PC-3 (cell line): ENCODE data around the gene PPM1F. TPM values are rescaled to one million over a fixed set of nuclear protein-coding genes. Genes with fewer than 3 reads are reported as not detected.
"Not testable (repeated sequence)": the region's sequence is repeated elsewhere in the genome, so short reads cannot be mapped to it uniquely, and the experiment has no call there.

Experiments
- ATAC-seq: fragments of 200-7000 bp; cut with Tn5 transposase; 2 replicates; pipeline ENCODE4 v1.9.1; 2020; ENCODE audit warnings: mild to moderate bottlenecking, moderate library complexity
- BruUV-seq: library from RNA; stranded (reverse); fragments of 400-500 nt; replicated peaks from 2 replicates; lab custom pipeline; 2021; lab: Mats Ljungman, UMichigan
- CTCF ChIA-PET: fragments of 300-600 bp; sonication (Branson Sonifier 250); formaldehyde crosslinking; loops from one replicate; lab custom pipeline; 2022; ENCODE audit warnings: antibody characterized with exemption; lab: Charles Lee
- POLR2A ChIA-PET: fragments of 300-600 bp; sonication (Branson Sonifier 250); formaldehyde crosslinking; loops from one replicate; lab custom pipeline; 2022; ENCODE audit warnings: antibody characterized with exemption; ENCODE audit not compliant: unreplicated experiment; lab: Charles Lee
- DNase-seq: peaks from one replicate; pipeline ENCODE4 v3.0.0-alpha.2; 2015
- H2AFZ ChIP-seq: fragments of 300-600 bp; sonication (generic); 2 replicates; pipeline ENCODE4 v1.6.0; 2016; ENCODE audit warnings: antibody characterized with exemption, low read length
- H3F3A ChIP-seq: fragments of 300-600 bp; sonication (generic); one replicate; pipeline ENCODE4 v1.6.0; 2017; ENCODE audit warnings: antibody characterized with exemption, low read length, control low read depth, mild to moderate bottlenecking; ENCODE audit not compliant: unreplicated experiment
- H3K27ac ChIP-seq: fragments of 300-600 bp; sonication (generic); 2 replicates; pipeline ENCODE4 v1.5.1; 2016; ENCODE audit warnings: mild to moderate bottlenecking, low read length
- H3K27me3 ChIP-seq: fragments of 300-600 bp; sonication (generic); 2 replicates; pipeline ENCODE4 v1.6.1; 2016; ENCODE audit warnings: low read length, mixed read lengths
- H3K36me3 ChIP-seq: fragments of 300-600 bp; sonication (generic); 2 replicates; pipeline ENCODE4 v1.6.1; 2016; ENCODE audit warnings: low read depth, mixed run types, low read length, mixed read lengths
- H3K4me1 ChIP-seq: fragments of 300-600 bp; sonication (generic); 2 replicates; pipeline ENCODE4 v1.5.1; 2016; ENCODE audit warnings: low read length; ENCODE audit not compliant: insufficient read depth
- H3K4me2 ChIP-seq: fragments of 300-600 bp; sonication (generic); 2 replicates; pipeline ENCODE4 v1.6.0; 2016; ENCODE audit warnings: low read length
- H3K4me3 ChIP-seq: fragments of 300-600 bp; sonication (generic); 2 replicates; pipeline ENCODE4 v1.5.1; 2016; ENCODE audit warnings: mild to moderate bottlenecking, low read length, mixed read lengths
- H3K79me2 ChIP-seq: fragments of 300-600 bp; sonication (generic); 2 replicates; pipeline ENCODE4 v1.6.1; 2017; ENCODE audit warnings: low read length, mixed read lengths
- H3K9ac ChIP-seq: fragments of 300-600 bp; sonication (generic); 2 replicates; pipeline ENCODE4 v1.6.0; 2016; ENCODE audit warnings: mild to moderate bottlenecking, low read length
- H3K9me2 ChIP-seq: fragments of 300-600 bp; sonication (generic); replicated peaks from 2 replicates; pipeline ENCODE4 v1.6.1; 2016; ENCODE audit warnings: mixed run types, low read length, mixed read lengths
- H3K9me3 ChIP-seq: fragments of 300-600 bp; sonication (generic); 2 replicates; pipeline ENCODE4 v1.6.1; 2016; ENCODE audit warnings: low read length, mixed read lengths
- H4K20me1 ChIP-seq: fragments of 300-600 bp; sonication (generic); 2 replicates; pipeline ENCODE4 v1.6.1; 2016; ENCODE audit warnings: low read length, mixed read lengths
- CTCF ChIP-seq: fragments of 300-600 bp; sonication (generic); conservative IDR thresholded peaks from 2 replicates; pipeline ENCODE4 v1.5.1; 2017; ENCODE audit warnings: antibody characterized with exemption, low read depth, mild to moderate bottlenecking, low read length
- EZH2 ChIP-seq: fragments of 300-600 bp; sonication (generic); IDR thresholded peaks from one replicate; pipeline ENCODE4 v1.6.1; 2017; ENCODE audit warnings: antibody characterized with exemption, mild to moderate bottlenecking, low read length; ENCODE audit not compliant: unreplicated experiment
- EZH2phosphoT487 ChIP-seq: fragments of 300-600 bp; sonication (generic); IDR thresholded peaks from 2 replicates; pipeline ENCODE4 v1.6.1; 2018; ENCODE audit warnings: mild to moderate bottlenecking, antibody characterized with exemption, low read length, borderline replicate concordance
- intact Hi-C: fragments of 100-400 bp; cut with micrococcal nuclease; formaldehyde crosslinking; loops from 2 replicates; pipeline ENCODE4 v1.9.0; 2023
- total RNA-seq: library from RNA; depleted of rRNA; stranded (reverse); fragments of >200 nt; gene quantifications from 2 replicates; pipeline ENCODE4 v1.2.3, GENCODE V29; 2014

The PPM1F gene
- total RNA-seq, 1 experiment from 2014 or later, result 40.4 TPM

- intact Hi-C loops, result no loop called here
- TF ChIP-seq CTCF (no peak), EZH2 (no peak), EZH2phosphoT487 (no peak)
- POLR2A ChIA-PET, result interaction anchor here (0.5 to 0.6 kb wide), 2 partner anchors 17 to 287 kb away, joined by 3 to 4 read pairs; no protein-coding TSS in a partner anchor
- Histone ChIP-seq H3K27me3 (no peaks in the 10 kb centered on the region), H3K9ac (peak overlapping the region; percentile 71), H2AFZ (peak overlapping the region; percentile 72; the same call in 1 of the 2 replicates), H3K4me3 (no peak overlapping the region), H4K20me1 (no peaks in the 10 kb centered on the region), H3K9me3 (no peaks in the 10 kb centered on the region), H3K4me2 (peak overlapping the region; percentile 58), H3K36me3 (peaks cover 2% of the 10 kb centered on the region; the same call in 1 of the 2 replicates), H3K79me2 (0 out of 2 replicates have a peak, but pooled peaks cover 10% of the 10 kb centered on the region), H3K27ac (peak overlapping the region; percentile 95), H3K4me1 (peaks cover 32% of the 10 kb centered on the region), H3K9me2 (no peaks in the 10 kb centered on the region), H3F3A (peaks cover 7% of the 10 kb centered on the region)
- DNase-seq (no peak), ATAC-seq (no peak)
- BruUV-seq, result TSS peak; percentile 20
- CTCF ChIA-PET, result interaction anchor here (0.7 kb wide), 1 partner anchor 40 kb away, joined by 9 read pairs; the partner anchor contains the start of gene TOP3B
Observed at GRCh38 chr22:21941921-21942320, 10.7 kb downstream of the PPM1F start.

GRCh38 chr22:21940521-21940920, 12.1 kb downstream of the PPM1F start:
- BruUV-seq, result no TSS peak
- Histone ChIP-seq H3F3A (peaks cover 7% of the 10 kb centered on the region), H3K9me3 (no peaks in the 10 kb centered on the region), H3K36me3 (peaks cover 2% of the 10 kb centered on the region; the same call in 1 of the 2 replicates), H3K27ac (no peak overlapping the region), H3K4me3 (no peak overlapping the region), H2AFZ (no peak overlapping the region), H3K9ac (no peak overlapping the region), H3K4me2 (no peak overlapping the region), H3K4me1 (peaks cover 37% of the 10 kb centered on the region), H3K79me2 (0 out of 2 replicates have a peak, but pooled peaks cover 15% of the 10 kb centered on the region), H4K20me1 (no peaks in the 10 kb centered on the region), H3K9me2 (no peaks in the 10 kb centered on the region), H3K27me3 (no peaks in the 10 kb centered on the region)
- ATAC-seq (no peak), DNase-seq (peak; percentile 15)
- ChIA-PET CTCF (no interaction called here), POLR2A (no interaction called here)
- intact Hi-C loops, result no loop called here
- TF ChIP-seq CTCF (no peak), EZH2 (no peak), EZH2phosphoT487 (no peak)

GRCh38 chr22:21939935-21940334, 12.7 kb downstream of the PPM1F start:
- DNase-seq, H2AFZ ChIP-seq, BruUV-seq, H3K9me2 ChIP-seq, H3F3A ChIP-seq, H3K9ac ChIP-seq, H3K4me3 ChIP-seq, H3K27me3 ChIP-seq, POLR2A ChIA-PET, CTCF ChIA-PET, H3K36me3 ChIP-seq, H3K4me2 ChIP-seq, H4K20me1 ChIP-seq, H3K9me3 ChIP-seq, ATAC-seq, H3K27ac ChIP-seq: not testable (repeated sequence)
- H3K4me1 ChIP-seq, result peaks cover 37% of the 10 kb centered on the region
- 0 out of 2 replicates have a peak, but pooled peaks cover 15% of the 10 kb centered on the region for H3K79me2 ChIP-seq
- intact Hi-C loops, result loop anchor here (2.0 to 5.0 kb wide), 2 partner anchors 13 to 168 kb away; partner anchors contain the start of gene PPM1F
